ENCODE measurements around the gene NDUFS7. TPM values are rescaled to one million over a fixed set of nuclear protein-coding genes. Genes with fewer than 3 reads are reported as not detected.
"Not testable (repeated sequence)": the region's sequence is repeated elsewhere in the genome, so short reads cannot be mapped to it uniquely, and the experiment has no call there.

NDUFS7 gene
- polyA plus RNA-seq, 4 donors = 82.0 to 350 (median 248) TPM

DNA sequence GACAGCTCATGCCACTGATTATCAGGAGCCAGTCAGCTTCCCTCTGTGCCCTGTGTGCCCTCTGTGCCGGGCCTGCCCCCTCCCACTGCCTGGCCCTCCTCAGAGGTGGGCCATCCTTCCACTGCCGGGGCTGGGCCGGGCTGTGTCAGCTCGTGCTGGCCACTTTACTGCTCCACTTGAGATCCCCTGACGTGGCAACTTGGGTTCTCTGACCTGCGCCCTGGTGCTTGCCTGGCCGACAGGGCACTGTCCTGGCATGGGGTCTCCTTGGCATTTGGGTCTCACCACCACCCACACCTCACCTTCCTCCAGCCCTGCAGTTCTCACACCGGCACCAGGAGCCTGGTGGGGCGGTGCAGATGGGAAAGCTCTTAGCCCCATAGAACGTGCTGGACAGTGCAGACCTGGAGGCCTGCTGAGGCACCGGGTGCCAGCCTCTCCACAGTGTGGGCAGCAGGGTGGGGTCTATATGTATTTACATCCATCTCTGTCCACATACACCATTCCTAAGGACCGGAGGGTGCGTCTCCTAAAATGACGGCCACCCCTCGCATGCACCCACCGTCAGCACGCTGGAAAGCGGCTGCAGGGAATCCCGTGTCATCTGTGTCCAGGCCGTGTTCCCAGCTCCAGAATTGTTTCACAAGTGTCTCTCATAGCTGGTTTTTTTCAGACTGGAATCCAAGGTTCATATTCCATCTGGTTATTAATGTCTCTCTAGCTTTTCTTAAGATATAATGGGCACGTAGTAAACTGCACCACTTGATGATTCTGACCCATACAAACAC lies 35.4 kb downstream of the NDUFS7 start:
- FAIRE-seq (no peak), DNase-seq (peak in 1 of 2 donors; percentile 47)
- peaks cover 14 to 93% (median 18%) of the 10 kb centered on the region in 3 donors for H3K36me3 ChIP-seq (ENCODE audit: control insufficient read depth in 3 of 3, insufficient read depth in 2 of 3, low read depth in 1 of 3, low read length in 3 of 3)
- peak overlapping the region in 1 of 3 donors; percentile 54 for H3K27ac ChIP-seq (ENCODE audit: low read depth in 1 of 3, low read length in 2 of 3)
- H3K27me3 ChIP-seq (ENCODE audit: control insufficient read depth in 3 of 3, insufficient read depth in 3 of 3, low read length in 3 of 3) = no peaks in the 10 kb centered on the region
- no peak overlapping the region for H3K4me3 ChIP-seq (ENCODE audit: low read depth in 1 of 3, low read length in 3 of 3)
- H3K9me3 ChIP-seq (ENCODE audit: control insufficient read depth in 2 of 2, insufficient read depth in 1 of 2, low read depth in 1 of 2, low read length in 1 of 2) = no peaks in the 10 kb centered on the region
- 79 to 85% (median 82%) methylated on average over 21 of the region's 21 CpGs for WGBS, 3 donors
- peaks cover 7 to 54% (median 14%) of the 10 kb centered on the region in 3 donors for H3K4me1 ChIP-seq (ENCODE audit: control insufficient read depth in 3 of 3, insufficient read depth in 2 of 3, low read depth in 1 of 3, low read length in 2 of 3)

DNA sequence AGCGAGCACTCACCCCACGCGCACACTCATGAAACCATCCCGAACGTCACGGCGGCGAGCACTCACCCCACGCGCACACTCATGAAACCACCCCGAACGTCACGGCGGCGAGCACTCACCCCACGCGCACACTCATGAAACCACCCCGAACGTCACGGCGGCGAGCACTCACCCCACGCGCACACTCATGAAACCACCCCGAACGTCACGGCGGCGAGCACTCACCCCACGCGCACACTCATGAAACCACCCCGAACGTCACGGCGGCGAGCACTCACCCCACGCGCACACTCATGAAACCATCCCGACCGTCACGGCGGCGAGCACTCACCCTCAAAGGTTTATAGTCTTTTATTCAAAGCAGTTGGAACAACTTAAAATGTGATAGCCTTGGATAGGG lies 36.4 kb downstream of the NDUFS7 start:
- not testable (repeated sequence) for H3K4me3 ChIP-seq (ENCODE audit: low read depth in 1 of 3, low read length in 3 of 3); H3K27me3 ChIP-seq (ENCODE audit: control insufficient read depth in 3 of 3, insufficient read depth in 3 of 3, low read length in 3 of 3); FAIRE-seq; H3K27ac ChIP-seq (ENCODE audit: low read depth in 1 of 3, low read length in 2 of 3); H3K9me3 ChIP-seq (ENCODE audit: control insufficient read depth in 2 of 2, insufficient read depth in 1 of 2, low read depth in 1 of 2, low read length in 1 of 2); DNase-seq
- Histone ChIP-seq H3K4me1 (ENCODE audit: control insufficient read depth in 3 of 3, insufficient read depth in 2 of 3, low read depth in 1 of 3, low read length in 2 of 3) (peaks cover 7 to 58% (median 14%) of the 10 kb centered on the region in 3 donors), H3K36me3 (ENCODE audit: control insufficient read depth in 3 of 3, insufficient read depth in 2 of 3, low read depth in 1 of 3, low read length in 3 of 3) (peaks cover 15 to 94% (median 18%) of the 10 kb centered on the region in 3 donors)
- 96 to 99% (median 97%) methylated on average over 24 to 32 of the region's 43 CpGs for WGBS, 3 donors

GRCh38 chr19:1420590-1420989 lies 36.9 kb downstream of the NDUFS7 start:
- H3K4me1 ChIP-seq (ENCODE audit: control insufficient read depth in 3 of 3, insufficient read depth in 2 of 3, low read depth in 1 of 3, low read length in 2 of 3) = peaks cover 7 to 58% (median 11%) of the 10 kb centered on the region in 3 donors
- WGBS, 3 donors = 89 to 95% (median 91%) methylated on average over 14 to 15 of the region's 15 CpGs
- H3K27me3 ChIP-seq (ENCODE audit: control insufficient read depth in 3 of 3, insufficient read depth in 3 of 3, low read length in 3 of 3) = no peaks in the 10 kb centered on the region
- no peak for FAIRE-seq
- no peak overlapping the region for H3K4me3 ChIP-seq (ENCODE audit: low read depth in 1 of 3, low read length in 3 of 3)
- no peak overlapping the region for H3K27ac ChIP-seq (ENCODE audit: low read depth in 1 of 3, low read length in 2 of 3)
- H3K9me3 ChIP-seq (ENCODE audit: control insufficient read depth in 2 of 2, insufficient read depth in 1 of 2, low read depth in 1 of 2, low read length in 1 of 2) = no peaks in the 10 kb centered on the region
- no peak for DNase-seq
- peaks cover 15 to 98% (median 18%) of the 10 kb centered on the region in 3 donors for H3K36me3 ChIP-seq (ENCODE audit: control insufficient read depth in 3 of 3, insufficient read depth in 2 of 3, low read depth in 1 of 3, low read length in 3 of 3)

DNA sequence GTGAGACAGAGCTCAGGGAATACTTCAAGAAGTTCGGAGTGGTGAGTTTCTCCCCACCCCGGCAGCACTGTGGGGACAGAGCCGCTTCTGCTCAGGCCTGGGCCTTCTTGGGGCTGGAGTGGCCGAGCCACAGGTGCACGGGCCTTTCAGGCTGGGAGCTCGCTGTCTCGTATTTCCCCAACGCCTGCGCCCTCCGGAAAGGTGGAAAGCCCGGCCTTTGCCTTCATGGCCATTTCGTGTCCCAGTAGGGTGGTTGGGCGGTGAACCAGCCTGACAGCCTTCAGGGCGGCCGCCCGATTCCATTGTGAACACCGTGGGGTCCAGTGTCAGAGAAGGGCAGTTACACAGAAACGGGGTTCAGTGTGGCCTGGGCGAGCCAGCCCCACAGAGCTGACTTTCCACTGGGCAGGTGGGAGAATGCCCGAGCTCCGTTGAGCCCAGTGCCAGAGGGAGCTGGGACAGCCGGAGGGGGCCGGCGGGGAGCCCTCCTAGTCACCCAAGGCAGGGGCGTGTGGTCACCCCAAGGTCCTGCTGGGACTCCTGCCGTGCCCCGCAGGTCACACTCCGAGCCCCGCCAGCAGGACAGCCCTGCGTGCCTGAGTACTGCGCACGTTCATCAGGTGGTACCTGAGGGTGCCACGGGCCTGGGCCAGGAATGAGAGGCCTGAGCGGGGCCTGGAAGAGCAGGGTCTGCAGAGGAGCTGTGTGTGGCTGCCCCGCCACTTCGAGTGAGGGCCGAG lies 37.7 kb downstream of the NDUFS7 start:
- Histone ChIP-seq H3K36me3 (ENCODE audit: control insufficient read depth in 3 of 3, insufficient read depth in 2 of 3, low read depth in 1 of 3, low read length in 3 of 3) (peaks cover 16 to 98% (median 16%) of the 10 kb centered on the region in 3 donors), H3K27me3 (ENCODE audit: control insufficient read depth in 3 of 3, insufficient read depth in 3 of 3, low read length in 3 of 3) (no peaks in the 10 kb centered on the region), H3K9me3 (ENCODE audit: control insufficient read depth in 2 of 2, insufficient read depth in 1 of 2, low read depth in 1 of 2, low read length in 1 of 2) (no peaks in the 10 kb centered on the region), H3K4me3 (ENCODE audit: low read depth in 1 of 3, low read length in 3 of 3) (no peak overlapping the region), H3K27ac (ENCODE audit: low read depth in 1 of 3, low read length in 2 of 3) (no peak overlapping the region), H3K4me1 (ENCODE audit: control insufficient read depth in 3 of 3, insufficient read depth in 2 of 3, low read depth in 1 of 3, low read length in 2 of 3) (peaks cover 0 to 54% (median 3%) of the 10 kb centered on the region in 3 donors)
- FAIRE-seq (no peak), DNase-seq (no peak)
- 94 to 95% (median 94%) methylated on average over 37 of the region's 37 CpGs for WGBS, 3 donors

DNA sequence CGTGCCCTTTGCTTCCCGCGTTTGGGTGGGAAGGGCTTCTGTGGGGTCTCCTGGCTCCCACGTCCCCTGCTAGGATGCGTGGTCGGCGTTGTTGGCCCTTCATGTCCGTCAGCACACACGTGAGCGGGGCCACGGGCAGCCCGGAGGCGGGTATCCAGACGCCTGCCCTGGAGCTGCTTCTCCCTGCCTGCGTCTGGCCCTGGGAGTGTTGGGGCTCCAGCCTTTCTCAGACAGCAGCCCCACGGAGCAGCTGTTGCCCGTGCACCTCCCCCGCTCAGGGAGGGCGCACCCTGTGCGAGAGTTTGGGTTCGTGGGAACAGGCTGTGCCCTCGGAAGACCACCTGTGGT lies 38.2 kb downstream of the NDUFS7 start:
- no peak overlapping the region for H3K4me3 ChIP-seq (ENCODE audit: low read depth in 1 of 3, low read length in 3 of 3)
- peaks cover 0 to 48% (median 0%) of the 10 kb centered on the region in 3 donors for H3K4me1 ChIP-seq (ENCODE audit: control insufficient read depth in 3 of 3, insufficient read depth in 2 of 3, low read depth in 1 of 3, low read length in 2 of 3)
- DNase-seq (no peak), FAIRE-seq (no peak)
- no peak overlapping the region for H3K27ac ChIP-seq (ENCODE audit: low read depth in 1 of 3, low read length in 2 of 3)
- 87 to 91% (median 91%) methylated on average over 20 to 22 of the region's 22 CpGs for WGBS, 3 donors
- H3K27me3 ChIP-seq (ENCODE audit: control insufficient read depth in 3 of 3, insufficient read depth in 3 of 3, low read length in 3 of 3) = no peaks in the 10 kb centered on the region
- H3K36me3 ChIP-seq (ENCODE audit: control insufficient read depth in 3 of 3, insufficient read depth in 2 of 3, low read depth in 1 of 3, low read length in 3 of 3) = peaks cover 16 to 98% (median 17%) of the 10 kb centered on the region in 3 donors
- no peaks in the 10 kb centered on the region for H3K9me3 ChIP-seq (ENCODE audit: control insufficient read depth in 2 of 2, insufficient read depth in 1 of 2, low read depth in 1 of 2, low read length in 1 of 2)

DNA sequence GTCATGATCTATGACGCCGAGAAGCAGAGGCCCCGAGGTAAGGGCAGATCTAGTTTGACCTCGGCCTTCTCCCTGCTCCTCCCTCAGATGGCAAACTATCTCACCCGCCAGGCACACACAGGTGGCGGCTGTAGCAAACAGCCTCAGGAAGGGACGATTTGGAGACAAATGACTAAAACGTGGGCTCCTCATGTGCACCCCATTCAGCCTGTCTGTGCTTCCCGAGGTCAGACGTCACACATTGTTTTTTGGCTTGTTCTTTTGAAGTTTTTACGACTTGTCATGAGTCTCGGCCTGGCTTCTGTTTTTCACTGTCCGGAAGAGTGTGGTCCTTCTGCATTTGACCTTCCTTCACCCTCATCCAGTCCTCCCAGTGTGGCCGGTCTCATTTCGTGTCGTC lies 38.7 kb downstream of the NDUFS7 start:
- peaks cover 16 to 98% (median 17%) of the 10 kb centered on the region in 3 donors for H3K36me3 ChIP-seq (ENCODE audit: control insufficient read depth in 3 of 3, insufficient read depth in 2 of 3, low read depth in 1 of 3, low read length in 3 of 3)
- 76 to 84% (median 77%) methylated on average over 16 of the region's 16 CpGs for WGBS, 3 donors
- H3K27me3 ChIP-seq (ENCODE audit: control insufficient read depth in 3 of 3, insufficient read depth in 3 of 3, low read length in 3 of 3) = no peaks in the 10 kb centered on the region
- no peak for DNase-seq
- no peak overlapping the region for H3K27ac ChIP-seq (ENCODE audit: low read depth in 1 of 3, low read length in 2 of 3)
- no peak for FAIRE-seq
- no peaks in the 10 kb centered on the region for H3K9me3 ChIP-seq (ENCODE audit: control insufficient read depth in 2 of 2, insufficient read depth in 1 of 2, low read depth in 1 of 2, low read length in 1 of 2)
- no peak overlapping the region for H3K4me3 ChIP-seq (ENCODE audit: low read depth in 1 of 3, low read length in 3 of 3)
- H3K4me1 ChIP-seq (ENCODE audit: control insufficient read depth in 3 of 3, insufficient read depth in 2 of 3, low read depth in 1 of 3, low read length in 2 of 3) = peaks cover 0 to 44% (median 0%) of the 10 kb centered on the region in 3 donors

DNA sequence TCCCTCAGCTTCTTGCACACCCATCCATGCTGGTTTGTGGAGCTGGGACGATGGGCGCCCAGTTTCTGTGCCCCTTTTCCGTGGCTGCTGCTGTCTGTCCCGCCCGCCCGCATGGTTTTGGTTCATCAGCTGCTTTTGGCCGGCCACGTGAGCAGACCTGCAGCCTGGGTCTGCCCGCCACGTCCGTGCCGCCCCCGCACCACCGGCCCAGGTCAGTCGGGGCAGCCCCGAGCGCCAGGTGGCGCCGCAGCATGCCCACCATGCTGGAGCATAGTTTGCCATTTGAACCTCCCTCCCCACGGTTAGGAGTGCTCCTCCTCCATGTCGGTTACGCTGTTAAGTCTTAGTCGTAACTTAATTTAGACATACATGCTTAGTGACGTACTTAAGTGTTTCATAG lies 39.2 kb downstream of the NDUFS7 start:
- DNase-seq (no peak), FAIRE-seq (no peak)
- 87 to 94% (median 94%) methylated on average over 21 to 24 of the region's 24 CpGs for WGBS, 3 donors
- Histone ChIP-seq H3K4me3 (ENCODE audit: low read depth in 1 of 3, low read length in 3 of 3) (no peak overlapping the region), H3K36me3 (ENCODE audit: control insufficient read depth in 3 of 3, insufficient read depth in 2 of 3, low read depth in 1 of 3, low read length in 3 of 3) (peaks cover 16 to 98% (median 17%) of the 10 kb centered on the region in 3 donors), H3K9me3 (ENCODE audit: control insufficient read depth in 2 of 2, insufficient read depth in 1 of 2, low read depth in 1 of 2, low read length in 1 of 2) (no peaks in the 10 kb centered on the region), H3K27ac (ENCODE audit: low read depth in 1 of 3, low read length in 2 of 3) (no peak overlapping the region), H3K4me1 (ENCODE audit: control insufficient read depth in 3 of 3, insufficient read depth in 2 of 3, low read depth in 1 of 3, low read length in 2 of 3) (peaks cover 0 to 38% (median 0%) of the 10 kb centered on the region in 3 donors), H3K27me3 (ENCODE audit: control insufficient read depth in 3 of 3, insufficient read depth in 3 of 3, low read length in 3 of 3) (no peaks in the 10 kb centered on the region)

DNA sequence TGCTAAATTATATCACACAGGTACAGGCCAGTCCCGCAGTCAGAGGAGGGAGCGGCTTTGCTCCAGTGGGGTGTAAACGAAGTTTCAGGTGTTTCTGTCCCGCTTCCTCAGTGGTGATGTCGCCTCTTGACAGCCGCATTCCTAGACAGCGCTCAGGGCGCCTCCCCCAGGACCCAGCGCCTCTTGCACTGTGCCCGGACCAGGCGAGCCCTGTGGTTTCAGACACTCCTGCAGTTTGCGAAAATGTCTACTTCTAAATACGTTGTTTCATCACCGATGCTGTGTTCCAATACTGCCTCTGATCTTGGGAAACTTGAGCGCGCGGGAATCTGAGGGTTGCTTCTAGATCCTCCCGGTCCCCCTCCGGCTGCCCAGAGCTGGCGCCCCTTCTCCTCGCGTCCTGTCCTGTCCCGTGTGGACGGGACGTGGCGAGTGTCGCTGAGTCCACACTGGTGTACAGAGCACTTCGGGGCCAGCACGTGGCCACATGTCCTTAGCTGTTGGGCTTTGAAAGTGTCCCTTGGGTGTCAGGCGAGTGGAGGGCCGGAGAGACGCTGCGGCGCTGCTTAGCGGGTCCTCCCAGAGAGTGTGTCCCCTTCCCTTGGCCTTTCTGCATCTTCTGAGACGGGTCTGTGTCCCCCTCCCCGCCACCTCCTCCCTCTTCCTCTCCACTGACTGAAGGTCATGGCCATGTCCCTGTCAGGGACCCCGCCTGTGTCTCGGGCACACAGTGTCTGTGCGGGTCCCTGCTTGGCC lies 39.9 kb downstream of the NDUFS7 start:
- Histone ChIP-seq H3K4me3 (ENCODE audit: low read depth in 1 of 3, low read length in 3 of 3) (no peak overlapping the region), H3K27me3 (ENCODE audit: control insufficient read depth in 3 of 3, insufficient read depth in 3 of 3, low read length in 3 of 3) (no peaks in the 10 kb centered on the region), H3K9me3 (ENCODE audit: control insufficient read depth in 2 of 2, insufficient read depth in 1 of 2, low read depth in 1 of 2, low read length in 1 of 2) (no peaks in the 10 kb centered on the region), H3K4me1 (ENCODE audit: control insufficient read depth in 3 of 3, insufficient read depth in 2 of 3, low read depth in 1 of 3, low read length in 2 of 3) (peaks cover 0 to 32% (median 0%) of the 10 kb centered on the region in 3 donors), H3K36me3 (ENCODE audit: control insufficient read depth in 3 of 3, insufficient read depth in 2 of 3, low read depth in 1 of 3, low read length in 3 of 3) (peaks cover 17 to 98% (median 18%) of the 10 kb centered on the region in 3 donors), H3K27ac (ENCODE audit: low read depth in 1 of 3, low read length in 2 of 3) (peak overlapping the region in 1 of 3 donors; percentile 47)
- 88 to 93% (median 91%) methylated on average over 39 to 40 of the region's 40 CpGs for WGBS, 3 donors
- DNase-seq (no peak), FAIRE-seq (no peak)

All from small intestine (tissue), 7 donors.